Measurements from ENCODE around the gene TGFBR3L. TPM values are rescaled to one million over a fixed set of nuclear protein-coding genes. Genes with fewer than 3 reads are reported as not detected.
A peak's percentile ranks its signal among the peaks of the same experiment; 100 is the strongest.

Gene TGFBR3L
- total and polyA plus RNA-seq, 2 of the 13 experiments (the other 11 are each of a cell fraction or from before 2014, with no cell fraction given) = 0.20 to 1.0 TPM

GRCh38 chr19:7918615-7919421 lies 4.2 kb downstream of the TGFBR3L start (continued):
- peak; percentile 84 for TF ChIP-seq PAXIP1 (CRISPR knock-in tag; conservative IDR thresholded peaks at IDR 0.05)
- TF ChIP-seq FOXM1 (CRISPR knock-in tag; IDR thresholded peaks at IDR 0.05) = no peak
- no peak for TF ChIP-seq PHF8 (CRISPR knock-in tag; IDR thresholded peaks at IDR 0.05)
- no peak for TF ChIP-seq FOSL2 (CRISPR knock-in tag; IDR thresholded peaks at IDR 0.05)
- TF ChIP-seq SIN3A (IDR thresholded peaks at IDR 0.05; ENCODE audit: borderline replicate concordance, low read depth, low read length) = 0 out of 2 replicates have a peak, but pooled peaks have one; percentile 51
- no peak for TF ChIP-seq ZNF569 (CRISPR knock-in tag; IDR thresholded peaks at IDR 0.05; ENCODE audit: borderline replicate concordance)
- no peak for TF ChIP-seq NKX3-1 (CRISPR knock-in tag; IDR thresholded peaks at IDR 0.05)
- TF ChIP-seq NFAT5 (CRISPR knock-in tag; IDR thresholded peaks at IDR 0.05) = no peak
- TF ChIP-seq, protein P1, sequence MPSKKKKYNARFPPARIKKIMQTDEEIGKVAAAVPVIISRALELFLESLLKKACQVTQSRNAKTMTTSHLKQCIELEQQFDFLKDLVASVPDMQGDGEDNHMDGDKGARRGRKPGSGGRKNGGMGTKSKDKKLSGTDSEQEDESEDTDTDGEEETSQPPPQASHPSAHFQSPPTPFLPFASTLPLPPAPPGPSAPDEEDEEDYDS (CRISPR knock-in tag; IDR thresholded peaks at IDR 0.05) = peak; percentile 93
- TF ChIP-seq RBAK (CRISPR knock-in tag; IDR thresholded peaks at IDR 0.05) = no peak
- peak; percentile 89 for TF ChIP-seq NR2F6 (IDR thresholded peaks at IDR 0.05)
- peak; percentile 93 for TF ChIP-seq NR2F6 (CRISPR knock-in tag; IDR thresholded peaks at IDR 0.05)
- TF ChIP-seq FOXK1 (CRISPR knock-in tag; IDR thresholded peaks at IDR 0.05; ENCODE audit: borderline replicate concordance, low read depth) = no peak
- TF ChIP-seq CAMTA2 (CRISPR knock-in tag; IDR thresholded peaks at IDR 0.05; ENCODE audit: borderline replicate concordance) = no peak
- peak; percentile 72; the same call in 1 of the 2 replicates for TF ChIP-seq HINFP (CRISPR knock-in tag; IDR thresholded peaks at IDR 0.05; ENCODE audit: low read depth)
- TF ChIP-seq ZNF883 (CRISPR knock-in tag; IDR thresholded peaks at IDR 0.05; ENCODE audit: not compliant biosample characterization) = no peak
- TF ChIP-seq ARHGAP35 (CRISPR knock-in tag; IDR thresholded peaks at IDR 0.05; ENCODE audit: borderline replicate concordance) = no peak
- TF ChIP-seq TEF (CRISPR knock-in tag; IDR thresholded peaks at IDR 0.05) = no peak

Measured in HepG2 (cell line).